Keratinocyte (primary cell): ENCODE measurements around the gene GJD2. TPM values are rescaled to one million over a fixed set of nuclear protein-coding genes. Genes with fewer than 3 reads are reported as not detected.
A peak's percentile ranks its signal among the peaks of the same experiment; 100 is the strongest.

Experiments
- DNase-seq: peaks from one replicate; pipeline ENCODE4 v3.0.0-alpha.2; 2011; ENCODE audit warnings: low read depth, missing footprints, low spot score
- FAIRE-seq: peaks from 2 replicates; lab custom pipeline; 2011; peaks lifted over from hg19 to GRCh38; lab: Jason Lieb, UNC
- H2AFZ ChIP-seq: 2 replicates; pipeline ENCODE4 v1.6.0; 2012; ENCODE audit warnings: low read length, control low read depth, inconsistent platforms; ENCODE audit not compliant: control insufficient read depth
- H3K27ac ChIP-seq: 2 replicates; pipeline ENCODE4 v1.5.1; 2011; ENCODE audit warnings: low read length; ENCODE audit not compliant: control insufficient read depth, insufficient read depth
- H3K27me3 ChIP-seq: 3 replicates; pipeline ENCODE4 v1.6.0; 2011; ENCODE audit warnings: low read length; ENCODE audit not compliant: control insufficient read depth, insufficient read depth; ENCODE audit errors: extremely low read depth
- H3K36me3 ChIP-seq, 2 experiments: 2 replicates in 1 of 2; 3 replicates in 1 of 2; pipeline ENCODE4 v1.5.1; 2011; ENCODE audit warnings: low read length in 2 of 2, mild to moderate bottlenecking in 1 of 2; ENCODE audit not compliant: control insufficient read depth in 2 of 2, insufficient read depth in 2 of 2; ENCODE audit errors: extremely low read depth in 1 of 2
- H3K4me1 ChIP-seq: 3 replicates; pipeline ENCODE4 v1.5.1; 2011; ENCODE audit warnings: low read length; ENCODE audit not compliant: control insufficient read depth, insufficient read depth; ENCODE audit errors: extremely low read depth
- H3K4me2 ChIP-seq: 3 replicates; pipeline ENCODE4 v1.6.0; 2011; ENCODE audit warnings: low read depth, low read length; ENCODE audit not compliant: control insufficient read depth, insufficient read depth; ENCODE audit errors: extremely low read depth
- H3K4me3 ChIP-seq, 3 experiments: fragments of 200-600 bp in 1 of 3; sonication (generic) in 1 of 3; 2 replicates in 2 of 3; 3 replicates in 1 of 3; pipeline ENCODE4 v1.5.1; 2011 to 2016; ENCODE audit warnings: low read length in 3 of 3, mild to moderate bottlenecking in 3 of 3, control low read depth in 2 of 3, inconsistent platforms in 1 of 3, low read depth in 1 of 3, mixed read lengths in 1 of 3, mixed run types in 1 of 3, moderate library complexity in 1 of 3; ENCODE audit not compliant: control insufficient read depth in 2 of 3, insufficient read depth in 2 of 3; ENCODE audit errors: extremely low read depth in 1 of 3
- H3K79me2 ChIP-seq: 2 replicates; pipeline ENCODE4 v1.6.0; 2012; ENCODE audit warnings: low read length; ENCODE audit not compliant: control insufficient read depth, insufficient read depth
- H3K9ac ChIP-seq: 3 replicates; pipeline ENCODE4 v1.6.0; 2011; ENCODE audit warnings: low read length; ENCODE audit not compliant: control insufficient read depth, insufficient read depth; ENCODE audit errors: extremely low read depth
- H3K9me1 ChIP-seq: 3 replicates; pipeline ENCODE4 v1.6.0; 2011; ENCODE audit warnings: low read length; ENCODE audit not compliant: control insufficient read depth, insufficient read depth; ENCODE audit errors: extremely low read depth
- H3K9me3 ChIP-seq: 2 replicates; pipeline ENCODE4 v1.5.1; 2012; ENCODE audit warnings: low read depth, low read length; ENCODE audit not compliant: control insufficient read depth
- H4K20me1 ChIP-seq: 3 replicates; pipeline ENCODE4 v1.6.0; 2011; ENCODE audit warnings: low read length; ENCODE audit not compliant: control insufficient read depth, insufficient read depth; ENCODE audit errors: extremely low read depth
- CTCF ChIP-seq, 3 experiments: IDR thresholded peaks in 1 of 3; conservative IDR thresholded peaks in 1 of 3; optimal IDR thresholded peaks in 1 of 3; 2 replicates in 2 of 3; 3 replicates in 1 of 3; pipeline versions ENCODE3 to v1.5.1; 2011; ENCODE audit warnings: low read length in 3 of 3, mild to moderate bottlenecking in 3 of 3, moderate library complexity in 2 of 3, control low read depth in 1 of 3, inconsistent platforms in 1 of 3; ENCODE audit not compliant: insufficient read depth in 2 of 3; ENCODE audit errors: extremely low read depth in 1 of 3
- EZH2 ChIP-seq: IDR thresholded peaks from one replicate; pipeline ENCODE4 v1.6.1; 2012; ENCODE audit warnings: inconsistent platforms, mild to moderate bottlenecking, low read length, moderate library complexity
- dilution Hi-C: fragments of 300-500 bp; cut with MboI; formaldehyde crosslinking; loops from one replicate; pipeline ENCODE4 v1.7.0; 2020; ENCODE audit warnings: low sequenced_read_pairs; ENCODE audit not compliant: extremely low pct_ligation_motif_present
- polyA plus RNA-seq, 5 experiments: library from polyadenylated mRNA; depleted of rRNA in 3 of 5; stranded (reverse) in 3 of 5; stranded (forward) in 1 of 5; unstranded in 1 of 5; fragments of >200 nt; gene quantifications; 1 replicate in 1 of 5; 2 replicates in 3 of 5; 3 replicates in 1 of 5; pipeline versions ENCODE4 v1.2.1 to v1.2.3, GENCODE V29; 2011 to 2012; ENCODE audit warnings: missing spikeins in 2 of 5, low read depth in 1 of 5, low replicate concordance in 1 of 5

The GJD2 gene
- polyA plus RNA-seq, 1 donor (not counting 4 experiments of a cell fraction or from before 2014, with no cell fraction given) = not detected

GRCh38 chr15:34708422-34708821, 46.4 kb downstream of the GJD2 start:
- Histone ChIP-seq H3K79me2 (no peaks in the 10 kb centered on the region), H3K36me3 (no peaks in the 10 kb centered on the region), H3K27ac (no peak overlapping the region), H3K9me1 (no peaks in the 10 kb centered on the region), H2AFZ (no peak overlapping the region), H3K27me3 (peaks cover 7% of the 10 kb centered on the region), H3K9me3 (no peaks in the 10 kb centered on the region), H3K4me2 (no peak overlapping the region), H3K4me3 (no peak overlapping the region), H4K20me1 (no peaks in the 10 kb centered on the region), H3K9ac (no peak overlapping the region), H3K4me1 (no peaks in the 10 kb centered on the region)
- FAIRE-seq = peak; percentile 76
- dilution Hi-C loops = no loop called here
- peak; percentile 35 for DNase-seq
- TF ChIP-seq CTCF (optimal IDR thresholded peaks at IDR 0.05 in 1 of 3, IDR thresholded peaks at IDR 0.05 in 1 of 3, conservative IDR thresholded peaks at IDR 0.05 in 1 of 3; ENCODE audit: extremely low read depth in 1 of 3, insufficient read depth in 2 of 3, low read length in 3 of 3) (peak; percentile 71 to 89 (median 82)), EZH2 (no peak)

- Histone ChIP-seq H3K27ac (no peak overlapping the region), H3K4me3 (no peak overlapping the region), H4K20me1 (no peaks in the 10 kb centered on the region), H3K79me2 (no peaks in the 10 kb centered on the region), H3K4me1 (peaks cover 10% of the 10 kb centered on the region), H3K9me3 (no peaks in the 10 kb centered on the region), H3K36me3 (no peaks in the 10 kb centered on the region), H2AFZ (no peak overlapping the region), H3K27me3 (no peaks in the 10 kb centered on the region), H3K9me1 (no peaks in the 10 kb centered on the region), H3K9ac (no peak overlapping the region), H3K4me2 (no peak overlapping the region)
- FAIRE-seq (no peak), DNase-seq (no peak)
- dilution Hi-C loops = no loop called here
- TF ChIP-seq EZH2 (no peak), CTCF (optimal IDR thresholded peaks at IDR 0.05 in 1 of 3, IDR thresholded peaks at IDR 0.05 in 1 of 3, conservative IDR thresholded peaks at IDR 0.05 in 1 of 3; ENCODE audit: extremely low read depth in 1 of 3, insufficient read depth in 2 of 3, low read length in 3 of 3) (no peak)
Observed at GRCh38 chr15:34701536-34701935, 53.3 kb downstream of the GJD2 start.

Other genes with a start within 250 kb of the GJD2 start
- 33.8 to 49.5 TPM (median 44.6 TPM) in 3 replicates for gene GOLGA8B, start 171.3 kb downstream of the GJD2 start, polyA plus RNA-seq
- 0.08 to 0.10 TPM in 2 of 3 replicates, not detected in the other for gene ACTC1, start 40.6 kb upstream of the GJD2 start, polyA plus RNA-seq
- 23.5 to 28.2 TPM (median 23.9 TPM) in 3 replicates for gene AQR, start 214.7 kb upstream of the GJD2 start, polyA plus RNA-seq
- gene ZNF770, start 233.3 kb upstream of the GJD2 start, polyA plus RNA-seq = 22.2 to 35.9 TPM (median 25.1 TPM) in 3 replicates